ENCODE measurements around the gene CPSF2. TPM values are rescaled to one million over a fixed set of nuclear protein-coding genes. Genes with fewer than 3 reads are reported as not detected.

The CPSF2 gene
- total RNA-seq, 4 donors from 2014 or later = 24.3 to 48.7 (median 25.4) TPM

- Histone ChIP-seq H3K36me3 (no peaks in the 10 kb centered on the region), H3K27me3 (no peaks in the 10 kb centered on the region), H3K27ac (no peak overlapping the region), H3K4me3 (no peak overlapping the region), H3K9me3 (peaks cover 0 to 4% (median 0%) of the 10 kb centered on the region in 4 donors), H3K4me1 (no peaks in the 10 kb centered on the region)
- no peak for DNase-seq
- TF ChIP-seq POLR2A (IDR thresholded peaks at IDR 0.05) = no peak
- TF ChIP-seq CTCF (IDR thresholded peaks at IDR 0.05) = no peak
Measured at GRCh38 chr14:92215579-92215978, 93.8 kb downstream of the CPSF2 start.

GRCh38 chr14:92217936-92218335, 96.2 kb downstream of the CPSF2 start:
- H3K27me3 ChIP-seq = no peaks in the 10 kb centered on the region
- H3K9me3 ChIP-seq = peaks cover 0 to 4% (median 0%) of the 10 kb centered on the region in 4 donors
- no peak for TF ChIP-seq CTCF (IDR thresholded peaks at IDR 0.05)
- TF ChIP-seq POLR2A (IDR thresholded peaks at IDR 0.05) = no peak
- no peak for DNase-seq
- no peaks in the 10 kb centered on the region for H3K4me1 ChIP-seq
- no peak overlapping the region for H3K27ac ChIP-seq
- no peaks in the 10 kb centered on the region for H3K36me3 ChIP-seq
- no peak overlapping the region for H3K4me3 ChIP-seq

Other genes with a start within 250 kb of the CPSF2 start
- gene FBLN5, start 174.3 kb upstream of the CPSF2 start, total RNA-seq = 10 to 100 TPM; 30.5 to 61.1 (median 51.2) TPM
- gene TRIP11, start 81.9 kb upstream of the CPSF2 start, total RNA-seq = 10 to 100 TPM; 24.0 to 74.3 (median 44.7) TPM
- 100 to 1,000 TPM in 1 of 4 donors, 10 to 100 TPM in 3; 13.3 to 156 (median 23.3) TPM for gene ATXN3, start 15.4 kb upstream of the CPSF2 start, total RNA-seq
- 100 to 1,000 TPM; 182 to 325 (median 217) TPM for gene NDUFB1, start 263 bp upstream of the CPSF2 start, total RNA-seq
- gene SLC24A4, start 201.2 kb downstream of the CPSF2 start, total RNA-seq = 1 to 10 TPM in 1 of 4 donors, under 1 TPM in 2, not detected in 1; 0.18 to 1.7 (median 0.54) TPM

Measured in Peyer's patch (tissue), 4 donors.